Activated naive CD4-positive, alpha-beta T cell treated with anti-CD3 and anti-CD28 coated beads, Interleukin-2, amount 50 U/mL, for 72 hours (primary cell): ENCODE measurements around the gene ELMO1. TPM values are rescaled to one million over a fixed set of nuclear protein-coding genes. Genes with fewer than 3 reads are reported as not detected.

Experiments
- ATAC-seq, 2 donors: fragments of 150-1000 bp; cut with Tn5 transposase; 2 replicates each; pipeline ENCODE4 v1.10.0; 2021; ENCODE audit warnings: mild to moderate bottlenecking in 2 of 2, moderate library complexity in 2 of 2
- DNase-seq, 2 donors: peaks; one replicate each; pipeline ENCODE4 v3.0.0; 2021 to 2022; ENCODE audit warnings: low spot score in 2 of 2
- H3K27ac Mint-ChIP-seq, 2 donors: one replicate each; pipeline ENCODE4 v1.8.0; 2022; ENCODE audit warnings: mild to moderate bottlenecking in 2 of 2, mixed read lengths in 2 of 2
- H3K36me3 Mint-ChIP-seq, 2 donors: one replicate each; pipeline ENCODE4 v1.8.0; 2022; ENCODE audit warnings: mixed read lengths in 2 of 2
- H3K9me3 Mint-ChIP-seq, 2 donors: one replicate each; pipeline ENCODE4 v1.8.0; 2022; ENCODE audit warnings: mixed read lengths in 2 of 2
- total RNA-seq, 2 donors: library from RNA; stranded (reverse); gene quantifications; one replicate each; pipeline ENCODE4 v1.2.3, GENCODE V29; 2022

The ELMO1 gene
- total RNA-seq, 2 donors from 2014 or later, result 137 to 167 TPM

DNA sequence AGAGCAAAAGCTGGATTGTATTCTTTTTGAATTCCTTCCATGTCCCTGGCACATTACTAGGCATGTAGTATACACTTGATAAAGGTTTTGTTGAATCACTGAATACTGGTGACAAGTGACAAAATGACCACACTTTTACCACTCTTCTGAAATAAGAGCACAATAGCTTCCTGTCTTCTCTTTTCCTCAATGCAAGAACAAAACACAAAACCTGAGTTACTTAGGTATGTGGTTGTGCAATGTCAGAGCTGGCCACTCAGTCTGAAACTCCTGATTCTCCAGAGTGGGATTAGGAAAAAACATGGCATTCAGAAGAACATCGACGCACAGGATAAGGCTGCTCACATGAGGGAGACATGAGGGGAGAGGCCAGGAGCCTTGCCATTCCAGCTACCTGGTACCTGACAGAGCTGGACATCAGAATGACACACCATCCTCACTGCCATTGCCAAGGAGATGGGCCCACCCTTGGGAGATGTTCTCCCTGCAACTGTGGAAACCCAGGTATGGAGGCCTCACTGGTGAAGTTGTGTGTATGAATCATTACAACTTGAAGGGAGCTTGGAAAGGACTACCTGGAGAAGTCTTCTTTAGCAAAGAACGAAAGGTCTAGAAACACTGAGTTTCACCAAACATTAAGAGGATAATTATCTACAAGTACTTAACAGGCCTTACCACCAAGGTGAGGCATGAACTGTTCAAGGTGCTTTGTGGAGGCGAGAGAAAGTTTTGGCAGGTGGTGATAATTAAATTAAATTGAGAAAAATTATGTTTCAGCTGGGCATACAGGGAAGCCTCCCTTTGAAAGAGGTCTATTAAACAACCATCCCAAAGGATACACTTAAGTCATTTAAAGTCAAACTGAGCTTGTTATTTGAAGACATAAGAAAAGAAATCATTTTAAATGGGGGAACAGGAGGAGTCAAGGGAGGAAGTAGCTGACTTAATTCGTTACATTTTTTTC, 477.8 kb downstream of the ELMO1 start:
- peaks cover 0 to 4% of the 10 kb centered on the region in 2 donors for H3K9me3 Mint-ChIP-seq
- no peak for ATAC-seq
- H3K36me3 Mint-ChIP-seq, result peaks cover 24 to 32% of the 10 kb centered on the region in 2 donors
- DNase-seq, result no peak
- H3K27ac Mint-ChIP-seq, result peak overlapping the region; percentile 3 to 45

DNA sequence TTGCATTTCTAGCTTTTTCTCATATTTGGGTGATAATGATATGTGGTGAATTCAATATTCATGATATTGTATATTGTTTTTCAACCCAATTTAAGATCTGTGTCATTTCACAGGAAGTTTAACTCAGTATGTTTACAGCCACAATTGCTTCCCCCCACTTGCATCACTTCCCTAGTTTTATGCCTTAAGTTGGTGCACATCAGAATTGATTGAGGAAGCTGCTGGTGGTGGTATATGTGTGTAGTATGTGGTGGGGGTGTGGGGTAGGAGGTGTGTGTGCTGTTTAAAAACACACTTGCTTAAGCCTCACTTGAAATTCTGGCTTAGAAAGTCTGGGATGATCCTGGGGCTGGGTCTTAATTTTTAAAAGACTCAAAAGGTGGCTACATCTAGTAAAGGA, 479.3 kb downstream of the ELMO1 start:
- Mint-ChIP-seq H3K27ac (no peak overlapping the region), H3K36me3 (peaks cover 23 to 32% of the 10 kb centered on the region in 2 donors), H3K9me3 (peaks cover 0 to 4% of the 10 kb centered on the region in 2 donors)
- DNase-seq, result no peak
- ATAC-seq, result no peak

DNA sequence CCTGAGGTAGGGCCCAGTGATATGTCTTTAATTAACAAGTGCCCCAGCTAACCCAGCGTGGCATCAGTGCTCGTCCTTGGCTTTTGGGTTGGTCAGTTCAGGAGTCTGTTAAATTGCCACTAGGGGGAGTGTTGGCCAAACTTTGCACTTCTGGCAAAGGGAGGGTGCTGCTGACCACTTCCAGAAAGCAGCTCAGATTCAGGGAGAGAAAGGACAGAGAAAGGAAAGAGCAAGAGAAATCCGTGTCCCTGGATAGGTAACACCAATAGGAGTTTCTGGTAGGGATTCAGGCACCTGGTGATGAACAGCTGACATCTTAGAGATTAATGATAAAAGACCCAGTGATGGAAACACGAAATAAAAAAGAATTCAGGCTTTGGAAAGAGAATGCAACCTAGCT, 481.3 kb downstream of the ELMO1 start:
- H3K9me3 Mint-ChIP-seq, result peaks cover 0 to 4% of the 10 kb centered on the region in 2 donors
- H3K27ac Mint-ChIP-seq, result no peak overlapping the region
- DNase-seq (no peak), ATAC-seq (no peak)
- H3K36me3 Mint-ChIP-seq, result peaks cover 23 to 34% of the 10 kb centered on the region in 2 donors

DNA sequence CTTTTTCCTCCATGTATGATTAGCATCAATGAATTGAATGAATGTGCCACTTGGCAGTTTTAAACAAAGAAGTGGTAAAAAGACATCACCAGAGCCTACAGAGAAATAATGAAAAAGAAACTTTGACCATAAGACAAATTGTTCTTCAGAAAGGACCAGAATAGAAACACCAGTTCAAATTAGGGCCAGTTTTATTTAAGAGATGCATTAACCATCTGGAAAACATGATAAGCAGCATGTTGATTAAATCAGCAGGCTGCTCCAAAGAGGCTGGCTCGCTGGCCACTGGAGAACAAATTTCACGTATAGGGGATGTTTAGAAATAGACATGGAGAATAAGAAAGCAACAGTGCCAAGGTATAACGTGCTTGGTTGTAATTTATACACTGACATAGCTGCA, 482.0 kb downstream of the ELMO1 start:
- DNase-seq, result no peak
- Mint-ChIP-seq H3K36me3 (peaks cover 29 to 39% of the 10 kb centered on the region in 2 donors), H3K9me3 (peaks cover 3 to 4% of the 10 kb centered on the region in 2 donors), H3K27ac (no peak overlapping the region)
- ATAC-seq, result no peak

DNA sequence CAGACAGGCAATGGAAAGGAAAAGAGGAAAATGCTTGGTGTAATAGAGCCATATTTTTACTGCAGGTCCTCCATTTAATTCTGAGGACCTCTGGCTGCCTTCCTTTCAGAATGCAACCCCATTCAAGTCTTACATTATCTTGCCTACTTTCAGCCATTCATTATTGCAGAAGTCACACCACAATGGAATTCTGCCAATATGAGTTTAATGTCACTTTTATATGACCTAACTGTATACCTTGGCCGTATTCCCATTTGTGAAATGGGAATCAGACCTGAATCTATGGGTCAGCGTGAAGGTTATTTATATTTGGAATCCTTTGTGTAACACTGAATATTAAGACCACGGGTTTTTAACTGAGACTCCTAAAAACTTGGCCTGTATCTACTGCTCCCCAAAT, 482.6 kb downstream of the ELMO1 start:
- no peak overlapping the region for H3K27ac Mint-ChIP-seq
- ATAC-seq, result no peak
- no peak for DNase-seq
- peaks cover 3 to 4% of the 10 kb centered on the region in 2 donors for H3K9me3 Mint-ChIP-seq
- H3K36me3 Mint-ChIP-seq, result peaks cover 28 to 34% of the 10 kb centered on the region in 2 donors

DNA sequence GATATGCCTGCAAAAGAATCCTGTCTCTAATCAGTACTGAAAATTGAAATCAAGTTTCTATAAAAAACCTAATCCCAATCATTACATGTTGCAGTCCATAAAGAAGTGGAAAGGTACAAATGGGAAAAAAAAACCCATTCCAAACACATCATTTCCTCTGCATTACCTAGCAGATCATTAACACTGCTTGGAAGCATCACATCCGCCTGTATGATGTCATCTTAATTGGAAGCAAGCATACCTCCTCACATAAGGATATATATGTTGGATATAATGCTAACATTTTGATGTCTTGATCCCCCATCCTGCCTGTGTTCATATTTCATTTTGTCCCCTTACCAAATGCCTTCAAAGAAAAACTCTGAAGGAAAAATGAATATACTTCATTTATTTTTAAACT, 483.0 kb downstream of the ELMO1 start:
- peaks cover 3 to 8% of the 10 kb centered on the region in 2 donors for H3K9me3 Mint-ChIP-seq
- H3K36me3 Mint-ChIP-seq, result peaks cover 24 to 34% of the 10 kb centered on the region in 2 donors
- DNase-seq (no peak), ATAC-seq (no peak)
- peak overlapping the region in 1 of 2 donors; percentile 8 for H3K27ac Mint-ChIP-seq

DNA sequence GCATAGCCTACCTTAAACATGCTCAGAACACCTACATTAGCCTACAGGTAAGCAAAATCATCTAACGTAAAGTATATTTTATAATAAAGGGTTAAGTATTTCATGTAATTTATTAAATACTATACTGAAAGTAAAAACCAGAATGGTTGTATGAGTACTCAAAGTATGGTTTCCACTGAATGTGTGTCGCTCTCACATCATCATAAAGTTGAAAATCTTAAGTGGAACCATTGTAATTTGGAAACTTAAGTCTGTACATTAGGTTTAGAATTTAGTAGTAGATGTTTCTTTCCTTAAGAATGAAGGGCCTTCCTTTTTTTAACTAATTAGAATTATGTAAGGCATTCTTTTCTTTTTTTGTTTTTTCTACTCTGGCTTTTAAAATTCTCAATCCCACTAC, 484.4 kb downstream of the ELMO1 start:
- DNase-seq (no peak), ATAC-seq (peak; percentile 54 to 88)
- peaks cover 24 to 36% of the 10 kb centered on the region in 2 donors for H3K36me3 Mint-ChIP-seq
- peak overlapping the region; percentile 8 to 30 for H3K27ac Mint-ChIP-seq
- H3K9me3 Mint-ChIP-seq, result peaks cover 3 to 9% of the 10 kb centered on the region in 2 donors

DNA sequence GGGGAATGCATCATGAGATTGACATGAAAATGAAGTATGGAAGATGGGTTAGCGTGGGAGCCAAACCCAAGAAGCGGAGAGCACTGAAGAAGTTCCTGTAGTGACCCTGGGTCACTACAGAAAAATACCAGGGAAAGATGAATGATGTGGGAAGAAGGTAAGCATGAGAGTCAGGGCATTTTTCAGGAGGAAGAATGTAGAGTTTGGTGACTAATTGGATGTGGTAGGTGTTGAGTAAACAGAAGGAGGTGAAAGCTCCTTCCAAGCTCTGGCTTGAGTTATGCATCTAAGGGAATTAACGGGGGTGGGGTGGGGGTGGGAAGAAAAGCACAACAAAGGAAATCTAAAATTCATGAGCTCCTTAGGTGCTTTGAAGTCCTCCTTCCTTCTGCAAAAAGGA, 486.3 kb downstream of the ELMO1 start:
- no peak overlapping the region for H3K27ac Mint-ChIP-seq
- peaks cover 23 to 36% of the 10 kb centered on the region in 2 donors for H3K36me3 Mint-ChIP-seq
- ATAC-seq (no peak), DNase-seq (no peak)
- H3K9me3 Mint-ChIP-seq, result peaks cover 3 to 7% of the 10 kb centered on the region in 2 donors

DNA sequence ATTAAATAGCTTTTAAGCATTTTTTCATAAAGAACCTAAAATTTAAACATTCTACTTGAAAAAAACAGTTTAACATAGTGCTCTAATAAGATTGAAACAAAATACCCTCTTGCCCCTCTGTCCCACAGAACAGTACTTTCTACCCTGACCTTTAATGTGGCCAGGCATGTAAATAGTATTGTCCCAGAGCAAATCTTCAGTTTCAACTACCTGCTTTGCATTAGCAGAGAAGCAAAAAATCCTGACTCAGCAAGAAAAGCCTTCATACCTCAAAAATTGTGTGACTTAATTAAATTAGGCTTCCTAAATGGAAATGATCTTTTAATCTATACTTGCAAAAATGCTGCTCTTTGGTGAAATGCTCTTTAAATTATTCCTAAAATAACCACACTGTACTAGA, 487.0 kb downstream of the ELMO1 start:
- DNase-seq, result no peak
- Mint-ChIP-seq H3K36me3 (peaks cover 20 to 35% of the 10 kb centered on the region in 2 donors), H3K9me3 (peaks cover 3 to 4% of the 10 kb centered on the region in 2 donors), H3K27ac (no peak overlapping the region)
- no peak for ATAC-seq

DNA sequence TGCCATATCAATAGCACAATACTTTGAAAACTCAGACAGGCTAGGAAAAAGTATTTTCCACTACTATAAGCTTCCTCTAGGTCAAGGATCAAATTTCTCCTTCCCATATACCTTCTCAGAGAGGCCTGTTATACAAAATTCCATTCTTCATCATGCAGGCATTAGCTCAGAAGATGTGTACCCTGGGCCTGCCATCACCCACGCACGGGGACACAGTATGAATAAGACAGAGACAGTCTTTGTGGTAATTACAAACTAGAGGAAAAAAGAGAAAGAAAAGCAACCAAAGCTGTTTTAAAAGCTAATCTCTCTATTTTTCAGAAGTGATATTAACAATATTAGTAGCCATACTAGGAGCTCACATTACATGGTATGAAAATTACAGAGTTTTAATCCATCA, 487.6 kb downstream of the ELMO1 start:
- ATAC-seq (peak in 1 of 2 donors; percentile 49), DNase-seq (no peak)

DNA sequence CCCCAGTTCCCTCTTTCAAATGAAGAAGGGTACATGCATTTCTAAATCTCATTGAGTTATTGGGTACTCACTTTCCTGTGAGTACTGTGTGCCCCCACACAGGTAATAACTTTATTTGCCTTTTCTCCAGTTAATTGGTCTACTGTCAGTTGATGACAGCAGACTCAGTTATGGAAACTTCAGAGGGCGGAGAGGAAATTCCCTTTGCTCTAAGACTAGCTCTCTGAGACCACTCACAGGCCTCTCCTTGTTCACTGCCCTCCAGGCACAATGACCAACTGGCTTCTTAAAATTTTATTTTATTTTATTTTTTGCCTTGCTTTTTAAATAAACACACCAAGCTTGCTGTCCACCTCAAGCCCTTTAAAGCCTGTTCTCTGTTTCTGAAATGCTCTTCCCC, 488.6 kb downstream of the ELMO1 start:
- Mint-ChIP-seq H3K36me3 (peaks cover 20 to 37% of the 10 kb centered on the region in 2 donors), H3K9me3 (peaks cover 4 to 5% of the 10 kb centered on the region in 2 donors), H3K27ac (no peak overlapping the region)
- DNase-seq (no peak), ATAC-seq (no peak)

More for the DNA sequence above, 487.6 kb downstream of the ELMO1 start:
- Mint-ChIP-seq H3K36me3 (peaks cover 18 to 33% of the 10 kb centered on the region in 2 donors), H3K9me3 (peaks cover 3 to 4% of the 10 kb centered on the region in 2 donors), H3K27ac (peak overlapping the region in 1 of 2 donors; percentile 7)

DNA sequence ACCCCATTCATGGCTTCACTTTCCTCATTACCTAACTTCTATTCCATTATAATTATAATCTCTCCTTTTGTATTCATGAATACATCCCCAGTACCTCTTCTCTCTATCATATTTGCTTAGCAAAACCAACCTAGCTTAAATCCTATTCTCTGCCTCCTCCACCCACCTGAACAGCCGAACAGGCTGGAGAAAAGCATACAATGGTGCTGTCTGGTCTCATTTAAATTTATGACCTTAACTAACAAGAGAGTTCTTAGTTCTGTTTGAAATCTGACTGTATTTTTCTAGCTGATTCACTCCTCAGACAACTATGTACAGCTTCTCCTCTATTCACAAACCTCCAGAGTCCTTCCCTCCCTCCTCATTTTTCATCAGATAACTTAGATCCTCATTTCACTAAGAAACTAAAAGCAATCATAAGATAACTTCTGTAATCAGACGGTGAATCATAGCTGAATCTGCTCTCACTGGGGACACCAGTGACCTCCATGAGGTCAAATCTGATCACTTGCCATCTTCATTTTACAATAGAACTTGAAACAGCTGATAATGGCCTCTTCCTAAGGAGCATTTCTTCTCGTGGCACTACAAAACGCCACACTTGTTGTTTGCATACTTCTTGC, 490.4 kb downstream of the ELMO1 start:
- no peak for ATAC-seq
- H3K27ac Mint-ChIP-seq, result no peak overlapping the region
- peaks cover 4 to 7% of the 10 kb centered on the region in 2 donors for H3K9me3 Mint-ChIP-seq
- peaks cover 23 to 45% of the 10 kb centered on the region in 2 donors for H3K36me3 Mint-ChIP-seq
- no peak for DNase-seq

DNA sequence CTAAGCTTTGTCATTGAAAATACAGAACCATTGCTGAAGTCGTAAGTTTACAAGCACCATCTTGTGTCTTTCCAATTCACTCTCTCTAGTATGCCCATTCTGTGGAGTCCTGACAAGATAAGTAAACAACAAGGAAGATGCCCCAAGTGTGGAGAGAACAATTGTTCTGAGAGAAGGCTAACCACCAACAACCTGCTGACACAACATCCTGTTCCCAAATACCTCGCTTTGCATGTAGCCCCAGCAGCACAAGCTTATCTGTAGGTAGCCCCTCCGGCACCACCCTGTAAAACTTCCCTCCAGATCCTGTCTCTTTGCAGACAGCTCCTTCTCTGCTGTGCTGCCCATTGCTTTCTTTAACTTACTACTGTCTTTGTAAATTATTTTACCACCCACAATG, 491.0 kb downstream of the ELMO1 start:
- Mint-ChIP-seq H3K36me3 (peaks cover 22 to 44% of the 10 kb centered on the region in 2 donors), H3K9me3 (peaks cover 6 to 7% of the 10 kb centered on the region in 2 donors), H3K27ac (no peak overlapping the region)
- ATAC-seq (no peak), DNase-seq (no peak)

DNA sequence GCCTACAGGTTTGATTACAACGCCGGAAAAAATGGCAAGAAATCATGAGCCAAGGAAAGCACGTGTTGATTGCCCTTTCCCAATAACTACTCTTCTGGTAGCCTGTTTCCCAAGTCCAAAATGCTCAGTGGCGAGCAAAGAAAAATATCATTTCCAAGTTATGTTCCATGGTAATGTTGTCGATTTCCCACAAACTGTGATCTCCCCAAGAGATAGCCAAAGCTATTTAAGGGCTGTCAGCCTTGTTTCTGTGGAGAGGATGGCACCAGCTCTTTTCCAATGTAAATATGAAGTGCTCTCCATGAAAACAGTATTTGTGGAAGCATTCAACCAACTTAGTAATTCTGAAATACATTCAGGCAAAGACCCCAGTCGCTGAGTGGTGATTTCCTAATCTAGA, 491.9 kb downstream of the ELMO1 start:
- Mint-ChIP-seq H3K27ac (no peak overlapping the region), H3K9me3 (peaks cover 4 to 11% of the 10 kb centered on the region in 2 donors), H3K36me3 (peaks cover 22 to 45% of the 10 kb centered on the region in 2 donors)
- ATAC-seq (no peak), DNase-seq (no peak)

DNA sequence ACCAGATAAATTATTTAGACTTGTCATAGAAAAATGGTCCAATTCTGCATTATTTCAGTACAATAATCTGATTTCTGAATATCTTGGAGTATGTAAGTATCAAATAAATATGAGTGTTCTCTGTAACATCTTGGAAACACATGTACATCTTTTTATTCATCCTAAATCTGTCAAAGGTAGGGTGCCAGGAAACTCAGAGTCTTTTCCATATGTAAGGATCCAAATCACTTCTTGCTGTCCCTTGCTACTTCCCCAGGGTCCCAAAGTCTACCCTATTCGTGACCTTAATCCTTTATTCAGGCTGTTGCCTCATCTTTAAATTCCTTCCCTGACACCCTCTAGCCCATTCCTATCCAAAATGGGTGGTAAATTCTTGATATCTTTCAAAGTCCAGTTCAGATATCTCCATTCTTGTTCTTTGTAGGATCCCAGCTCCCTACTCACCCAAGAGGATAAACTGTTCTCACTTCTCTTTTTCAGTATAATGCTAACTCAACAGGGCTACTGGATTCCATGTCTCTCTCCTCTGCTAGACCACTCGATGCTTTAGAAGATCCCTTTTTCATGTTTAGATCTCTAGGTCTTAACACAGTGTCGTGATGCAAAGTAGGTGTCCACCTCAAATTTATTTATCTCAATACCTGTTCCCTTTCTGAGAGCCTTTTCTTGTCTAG, 493.1 kb downstream of the ELMO1 start:
- ATAC-seq (no peak), DNase-seq (no peak)
- Mint-ChIP-seq H3K9me3 (peaks cover 16% of the 10 kb centered on the region in 2 donors), H3K36me3 (peaks cover 33 to 51% of the 10 kb centered on the region in 2 donors), H3K27ac (no peak overlapping the region)

DNA sequence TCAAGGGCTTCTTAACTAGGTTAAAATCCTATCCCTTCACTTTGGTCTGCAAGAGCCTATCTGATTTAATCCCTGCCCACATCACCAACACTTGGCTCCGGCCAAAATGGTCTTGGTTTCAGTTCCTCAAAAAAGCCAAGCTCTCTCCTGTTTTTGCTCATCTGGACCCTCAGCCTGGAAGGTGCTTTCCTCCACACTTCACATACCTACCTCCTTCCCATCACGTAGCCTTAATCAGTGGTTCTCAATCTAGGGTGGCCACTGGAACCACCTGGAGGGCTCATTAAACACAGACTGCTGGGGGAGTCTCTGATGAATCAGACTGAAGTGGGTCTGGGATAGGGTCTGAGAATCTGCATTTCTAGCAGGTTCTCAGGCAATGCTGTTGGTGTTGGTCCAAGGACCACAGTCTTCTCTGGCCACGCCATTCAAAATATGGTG, 497.4 kb downstream of the ELMO1 start:
- H3K27ac Mint-ChIP-seq, result no peak overlapping the region
- DNase-seq (no peak), ATAC-seq (no peak)
- peaks cover 43 to 51% of the 10 kb centered on the region in 2 donors for H3K9me3 Mint-ChIP-seq
- H3K36me3 Mint-ChIP-seq, result peaks cover 72 to 86% of the 10 kb centered on the region in 2 donors
